Medulla oblongata (tissue), 1 donor: Measurements from ENCODE around the gene GBE1.
"Not testable (repeated sequence)": the region's sequence is repeated elsewhere in the genome, so short reads cannot be mapped to it uniquely, and the experiment has no call there.

Source experiments
- DNase-seq: peaks from one replicate; pipeline ENCODE4 v3.0.0-alpha.2; 2015; ENCODE audit errors: extremely low spot score

GBE1 gene

DNA sequence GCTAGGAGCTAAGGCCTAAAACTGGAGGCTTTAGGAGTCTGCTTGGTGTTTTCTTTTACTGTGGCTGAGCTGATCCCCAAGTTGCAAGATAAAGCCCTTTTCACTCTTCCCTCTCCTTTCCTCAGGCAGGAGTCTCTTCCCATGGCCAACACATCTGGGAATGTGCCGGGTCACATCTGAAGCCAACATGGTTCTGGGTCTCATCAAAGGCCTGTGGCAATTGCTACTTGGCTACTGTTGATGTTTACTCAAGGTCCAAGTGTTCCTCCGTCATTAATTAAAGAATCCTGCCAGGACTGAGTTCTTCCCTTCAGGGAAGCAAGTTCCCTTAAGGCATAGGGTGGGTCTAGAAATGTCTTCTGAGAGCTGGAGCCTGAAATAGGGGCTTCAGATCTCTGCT, 230.2 kb downstream of the GBE1 start:
- no peak for DNase-seq

DNA sequence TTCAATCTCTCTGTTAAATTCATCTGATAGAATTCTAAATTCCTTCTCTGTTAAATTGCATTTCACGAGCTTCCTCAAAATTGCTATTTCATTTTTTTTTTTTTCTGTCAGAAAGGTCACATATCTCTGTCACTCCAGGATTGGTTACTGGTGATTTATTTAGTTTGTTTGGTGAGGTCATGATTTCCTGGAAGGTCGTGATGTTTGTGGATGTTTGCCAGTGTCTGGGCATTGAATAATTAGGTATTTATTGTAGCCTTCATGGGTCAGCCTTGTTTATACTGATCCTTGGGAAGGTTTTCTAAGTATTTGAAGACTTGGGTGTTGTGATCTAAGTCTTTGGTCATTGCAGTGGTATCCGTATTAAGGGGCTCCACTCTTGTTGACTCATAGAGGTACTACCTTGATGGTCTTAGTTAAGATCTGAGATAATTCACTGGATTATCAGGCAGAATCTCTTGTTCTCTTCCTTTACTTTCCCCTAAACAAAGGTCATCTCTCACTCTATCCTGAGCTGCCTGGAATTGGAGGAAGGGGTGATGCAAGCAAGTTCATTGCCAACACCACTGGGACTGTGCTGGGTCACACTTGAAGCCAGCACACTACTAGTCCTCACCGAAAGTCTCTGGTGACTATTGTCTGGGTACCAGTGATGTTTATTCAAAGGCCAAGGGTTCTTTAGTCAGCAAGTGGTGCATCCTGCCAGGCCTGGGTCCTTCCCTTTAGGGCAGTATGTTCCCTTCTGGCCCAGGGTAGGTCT, 231.1 kb downstream of the GBE1 start:
- no peak for DNase-seq

DNA sequence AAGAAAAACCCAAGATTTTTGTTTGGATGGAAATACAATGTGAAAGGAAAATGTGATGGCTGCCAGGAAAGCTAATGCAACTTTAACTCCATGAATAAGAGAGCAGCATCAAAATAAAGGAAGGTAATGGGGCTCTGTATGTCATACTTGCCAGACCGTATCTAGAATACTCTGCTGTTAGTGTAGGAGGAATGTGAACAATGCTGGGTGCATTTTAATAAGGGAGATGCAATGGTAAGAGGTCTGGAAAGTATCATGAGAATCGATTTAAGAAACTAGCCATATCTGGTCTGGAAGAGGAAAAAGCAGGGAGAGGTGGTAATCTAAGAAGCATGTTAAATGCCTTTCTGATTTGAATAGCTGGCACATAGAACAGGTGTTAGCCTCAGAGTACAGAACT, 239.6 kb downstream of the GBE1 start:
- DNase-seq = no peak

DNA sequence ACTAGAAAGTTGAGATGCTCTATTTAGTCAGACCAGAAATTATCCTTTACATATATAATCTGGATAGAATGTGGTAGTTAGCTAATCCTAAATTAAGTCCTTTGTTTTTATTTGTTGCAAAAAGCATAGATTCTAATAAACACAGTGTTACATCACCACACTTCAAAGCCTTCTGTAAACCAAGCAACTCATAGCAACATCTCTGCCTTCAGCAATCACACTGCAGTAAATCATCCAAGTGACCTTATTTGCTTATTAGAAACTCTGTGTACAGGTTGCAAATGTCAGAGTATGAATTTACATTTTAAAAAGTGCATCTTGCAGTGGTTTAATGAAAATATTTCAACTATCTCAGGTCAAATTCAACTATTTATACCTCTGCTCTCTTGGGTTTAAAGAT, 242.5 kb downstream of the GBE1 start:
- DNase-seq = no peak

DNA sequence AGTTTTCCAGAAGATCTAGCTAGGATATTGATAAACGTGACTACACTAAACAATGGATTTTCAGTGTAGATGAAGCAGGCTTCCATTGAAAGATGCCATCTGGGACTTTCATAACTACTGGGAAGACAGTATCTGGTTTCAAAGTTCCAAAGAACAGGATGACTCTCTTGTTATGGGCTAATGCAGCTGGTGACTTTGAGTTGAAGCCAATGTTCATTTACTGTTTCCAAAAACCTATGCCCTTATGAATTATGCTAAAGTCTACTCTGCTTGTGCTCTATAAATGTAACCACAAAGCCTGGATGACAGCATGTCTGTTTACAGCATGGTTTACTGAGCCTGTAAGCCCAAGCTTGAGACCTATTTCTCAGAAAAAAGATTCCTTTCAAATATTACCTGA, 245.4 kb downstream of the GBE1 start:
- DNase-seq = no peak

DNA sequence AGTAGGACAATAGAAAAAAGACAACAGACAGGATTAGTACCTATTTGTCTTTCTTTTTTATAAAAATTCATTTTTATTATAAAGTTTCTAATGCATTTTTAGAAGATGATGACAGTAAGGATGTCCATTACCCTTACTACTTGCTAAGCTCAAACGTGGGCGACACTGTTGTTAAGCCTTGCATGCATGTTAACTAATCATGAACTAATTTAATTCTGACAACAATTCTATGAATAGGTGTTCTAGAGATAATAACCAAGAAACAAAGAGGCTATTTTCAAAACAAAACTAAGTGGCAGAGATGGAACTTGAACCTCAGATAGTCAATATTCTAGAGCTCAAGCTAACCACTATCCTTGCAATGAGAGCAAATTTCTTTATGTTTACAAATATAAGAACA, 247.9 kb downstream of the GBE1 start:
- DNase-seq = no peak

DNA sequence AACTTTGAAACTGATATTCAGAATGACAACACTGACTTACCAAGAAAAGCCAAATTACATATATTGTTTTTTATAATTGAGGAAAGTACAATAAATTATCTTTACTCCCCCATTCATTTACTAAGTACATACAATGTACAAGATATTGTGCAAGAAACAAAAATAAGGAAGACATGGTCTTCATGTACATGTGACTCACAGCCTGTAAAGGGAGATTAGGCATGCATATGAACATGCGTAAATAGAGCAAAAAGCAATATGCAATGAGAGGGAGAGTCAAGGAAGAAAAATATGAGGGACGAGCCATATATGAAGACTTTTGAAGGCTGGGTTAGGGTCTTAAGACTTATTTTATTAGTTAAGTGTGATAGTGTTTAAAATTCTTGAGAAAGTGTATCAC, 258.4 kb downstream of the GBE1 start:
- DNase-seq = no peak

DNA sequence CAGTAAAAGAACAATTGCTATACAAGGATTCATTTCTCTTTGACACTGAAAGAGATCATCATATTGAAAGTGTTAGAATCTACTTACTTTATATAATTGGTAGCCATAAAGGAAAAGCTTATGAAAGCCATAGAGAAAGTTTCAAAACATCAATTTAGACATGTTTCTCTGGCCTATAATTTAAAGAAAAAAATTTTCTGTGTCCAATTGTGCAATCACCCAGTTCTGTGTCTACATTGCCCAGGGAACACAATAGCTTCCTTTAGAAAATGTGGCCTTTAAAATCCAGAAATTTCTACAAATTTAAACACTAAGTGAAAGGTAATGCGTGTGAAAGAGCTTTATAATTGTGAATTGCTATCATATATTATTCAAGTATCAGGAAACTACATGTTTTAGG, 259.2 kb downstream of the GBE1 start:
- no peak for DNase-seq

DNA sequence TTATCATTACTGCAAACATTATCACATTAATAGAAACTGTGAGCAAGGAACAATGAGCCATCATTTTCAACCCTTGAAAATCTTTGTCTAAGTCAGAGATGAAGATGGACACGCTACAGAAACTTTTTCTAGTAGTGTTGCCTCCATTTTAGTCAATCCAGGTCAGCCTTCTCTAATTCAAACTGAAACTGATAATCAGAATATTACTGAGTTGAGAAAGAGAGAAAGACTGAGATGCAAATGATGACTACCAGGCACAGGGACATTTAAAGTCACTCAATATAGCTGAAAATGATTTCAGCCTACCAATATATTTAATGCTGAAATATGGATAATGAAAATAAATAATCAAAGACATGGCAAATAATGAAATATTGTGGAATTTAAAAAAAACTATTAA, 261.4 kb downstream of the GBE1 start:
- no peak for DNase-seq

DNA sequence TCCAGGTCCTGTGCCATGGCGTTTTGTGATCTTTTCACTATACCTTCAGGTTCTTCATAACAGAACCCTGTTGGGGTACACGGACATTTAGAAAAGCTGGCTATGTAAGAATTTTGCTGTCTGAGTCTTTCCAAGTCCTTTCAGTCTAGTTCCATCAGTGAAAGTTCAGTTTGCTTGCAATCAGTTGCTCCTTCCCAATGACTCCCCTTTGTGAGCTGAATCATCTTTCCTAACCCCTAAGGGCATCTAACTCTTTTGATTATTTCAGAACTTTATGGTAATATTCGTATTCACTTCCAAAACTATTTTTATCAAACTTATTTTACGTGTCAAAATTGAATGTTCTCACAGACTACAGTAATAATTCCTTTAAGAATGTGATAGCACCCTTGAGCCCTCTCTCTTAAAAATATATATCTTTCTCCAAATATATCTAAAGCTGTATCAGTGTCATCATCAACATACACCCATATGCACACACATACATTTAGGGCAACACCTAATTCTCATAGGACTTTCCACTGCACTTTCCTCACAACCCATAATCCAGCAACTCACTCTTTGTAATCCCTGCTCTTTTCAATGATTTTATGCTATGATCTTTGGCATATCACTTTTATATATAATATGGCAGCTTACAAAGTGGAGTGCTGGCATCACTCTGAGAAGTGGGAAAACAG, 263.7 kb downstream of the GBE1 start:
- DNase-seq = no peak

DNA sequence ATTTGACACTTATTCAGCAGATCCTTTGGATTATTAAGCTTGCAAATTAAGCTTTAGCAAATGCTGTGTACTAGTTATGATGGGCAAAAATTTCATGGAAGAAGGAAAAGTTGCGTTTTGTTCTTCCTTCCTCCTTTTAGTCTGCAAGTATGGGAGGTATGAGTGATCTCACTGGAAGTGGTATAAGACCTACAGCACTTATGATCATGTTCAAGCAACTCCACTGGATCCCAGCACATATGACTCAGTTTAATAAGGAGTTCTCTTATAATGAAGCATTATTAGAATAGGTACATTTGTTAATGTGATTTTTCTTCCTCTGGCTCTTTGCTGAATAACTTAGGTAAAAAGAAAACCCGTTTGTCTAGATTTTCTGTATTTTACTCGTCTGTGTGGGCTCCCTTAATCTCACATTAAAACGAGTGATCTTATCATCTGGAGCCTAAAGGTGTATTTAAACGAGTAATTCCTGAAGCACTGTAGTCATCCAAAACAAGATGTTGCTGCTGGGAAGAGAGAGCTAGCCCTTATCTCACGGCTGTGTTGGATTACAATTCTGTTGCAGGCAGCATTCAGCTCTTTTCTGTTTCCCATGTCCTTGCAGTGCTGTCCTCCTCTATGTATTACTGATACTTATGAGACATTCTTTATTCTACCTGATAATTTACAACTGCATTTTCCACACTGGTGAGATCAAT, 264.9 kb downstream of the GBE1 start:
- DNase-seq = no peak

DNA sequence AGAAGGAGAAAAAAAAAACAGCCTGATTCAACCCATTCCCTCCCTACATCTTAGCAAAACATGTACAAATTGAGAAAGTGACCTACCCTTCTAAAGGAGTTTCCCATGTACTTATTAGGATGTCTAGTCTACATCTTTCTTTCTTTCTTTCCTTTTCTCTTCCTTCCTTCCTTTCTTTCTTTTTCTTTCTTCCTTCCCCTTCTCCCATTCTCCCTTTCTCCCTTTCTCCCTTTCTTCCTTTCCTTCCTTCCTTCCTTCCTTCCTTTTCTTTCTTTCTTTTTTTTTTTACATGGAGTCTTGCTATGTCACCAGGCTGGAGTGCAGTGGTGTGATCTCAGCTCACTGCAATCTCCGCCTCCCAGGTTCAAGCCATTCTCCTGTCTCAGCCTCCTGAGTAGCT, 269.0 kb downstream of the GBE1 start:
- DNase-seq = not testable (repeated sequence)

DNA sequence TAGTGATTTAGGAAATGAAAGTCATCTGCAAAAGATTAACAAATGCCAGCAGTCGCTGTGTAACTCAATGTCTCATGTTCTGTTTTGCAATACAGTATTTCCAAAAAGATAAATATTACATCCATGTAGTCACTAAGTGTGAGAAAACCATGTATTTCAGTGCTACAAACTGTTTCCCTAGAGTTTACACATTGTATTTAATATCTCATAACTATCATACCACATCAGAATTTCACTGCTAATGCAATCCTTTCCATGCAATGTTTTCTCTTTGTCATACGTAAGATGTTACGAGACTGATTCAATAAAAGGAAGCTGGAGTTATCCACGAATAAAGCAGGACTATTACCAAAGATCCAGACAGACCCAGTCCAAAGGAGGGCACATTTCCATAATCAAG, 269.4 kb downstream of the GBE1 start:
- no peak for DNase-seq

DNA sequence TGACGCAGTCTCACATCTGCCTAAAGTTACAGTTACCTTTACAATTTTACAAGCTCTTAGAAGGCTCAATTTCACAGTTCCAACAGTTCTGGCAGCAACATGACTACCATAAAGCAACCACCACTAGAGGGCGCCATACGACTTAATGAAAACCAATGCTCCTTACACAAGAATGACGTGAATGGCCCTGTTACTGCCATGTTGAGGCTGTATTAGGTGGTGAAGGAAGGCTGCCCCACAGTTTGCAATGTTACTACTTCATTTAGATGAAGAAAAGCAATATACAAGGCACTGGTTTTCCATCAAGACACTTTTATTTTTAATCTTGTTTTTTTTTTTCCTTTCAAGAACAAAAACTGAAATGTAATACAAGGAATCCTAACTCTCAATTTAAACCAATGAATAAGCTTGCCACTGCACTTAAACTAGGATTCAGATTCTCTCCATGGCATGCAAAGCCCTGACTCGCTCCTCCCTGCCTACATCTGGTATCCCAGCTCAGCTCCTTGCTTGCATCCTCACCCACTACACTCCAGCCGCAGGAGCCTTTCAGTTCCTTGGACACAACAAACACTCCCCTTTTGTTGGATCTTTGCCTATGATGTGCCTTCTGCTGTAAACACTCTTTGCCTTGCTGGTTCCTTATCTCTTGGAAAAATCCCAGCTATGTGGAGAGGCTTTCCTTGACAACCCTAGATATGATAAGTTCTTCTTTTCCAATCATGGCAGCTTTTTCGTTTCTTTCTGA, 270.7 kb downstream of the GBE1 start:
- DNase-seq = peak; percentile 90

DNA sequence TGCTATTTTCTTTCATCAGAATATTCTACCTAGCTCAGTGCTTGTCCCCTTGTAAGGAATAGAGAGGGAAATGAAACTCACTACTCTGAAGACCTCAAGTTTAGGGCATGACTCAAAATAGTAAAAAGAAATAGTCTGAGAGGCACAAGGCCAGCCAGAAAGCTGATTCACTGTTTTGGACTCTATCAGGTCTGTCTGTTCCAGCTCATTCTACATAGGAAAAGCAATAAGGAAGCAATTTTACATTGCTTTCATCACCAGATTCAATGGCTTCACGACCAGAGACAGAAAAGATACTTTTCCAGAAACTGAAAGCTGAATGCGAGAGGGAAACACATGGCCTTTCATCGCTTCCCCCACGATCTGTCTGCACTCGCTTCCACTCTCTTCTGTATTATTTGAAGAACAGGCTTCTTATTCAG, 276.0 kb downstream of the GBE1 start:
- DNase-seq = peak; percentile 75

DNA sequence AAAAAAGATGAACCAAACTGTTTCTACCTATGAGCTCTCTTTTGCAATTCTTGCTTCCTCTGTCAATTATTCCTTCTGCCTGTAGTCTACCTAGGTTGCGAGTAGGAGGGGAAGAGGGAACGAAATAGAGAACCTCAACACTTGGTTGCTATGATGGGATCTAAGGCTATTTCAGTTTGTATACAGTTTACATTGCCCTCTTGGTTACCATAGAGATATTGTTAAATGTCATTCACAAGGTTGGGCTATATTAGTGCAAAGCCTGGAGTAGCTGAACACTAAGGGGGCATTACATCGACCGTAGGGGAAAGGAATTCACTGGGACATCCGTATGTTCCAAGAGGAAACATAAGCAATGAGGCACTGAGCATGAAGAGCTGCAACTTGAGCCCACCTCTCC, 276.9 kb downstream of the GBE1 start:
- no peak for DNase-seq

DNA sequence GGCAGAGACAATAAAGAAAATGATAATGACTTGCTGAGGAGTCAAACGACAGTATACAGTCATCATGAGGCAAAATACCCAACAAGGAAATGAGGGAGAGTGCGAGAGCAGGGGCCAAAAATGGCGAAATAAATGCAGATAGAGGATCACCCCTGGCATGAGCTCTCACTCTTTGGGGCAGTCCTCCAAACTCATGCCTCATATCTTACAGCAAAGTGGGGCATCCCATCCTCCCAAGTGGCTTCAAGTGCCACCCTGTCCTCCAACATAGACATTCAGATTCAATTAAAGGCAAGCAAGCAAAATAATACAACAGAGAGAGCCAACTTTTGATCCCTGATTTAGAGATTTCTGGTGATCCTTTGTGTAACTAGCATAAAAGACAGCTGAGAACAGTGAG, 278.4 kb downstream of the GBE1 start:
- no peak for DNase-seq

DNA sequence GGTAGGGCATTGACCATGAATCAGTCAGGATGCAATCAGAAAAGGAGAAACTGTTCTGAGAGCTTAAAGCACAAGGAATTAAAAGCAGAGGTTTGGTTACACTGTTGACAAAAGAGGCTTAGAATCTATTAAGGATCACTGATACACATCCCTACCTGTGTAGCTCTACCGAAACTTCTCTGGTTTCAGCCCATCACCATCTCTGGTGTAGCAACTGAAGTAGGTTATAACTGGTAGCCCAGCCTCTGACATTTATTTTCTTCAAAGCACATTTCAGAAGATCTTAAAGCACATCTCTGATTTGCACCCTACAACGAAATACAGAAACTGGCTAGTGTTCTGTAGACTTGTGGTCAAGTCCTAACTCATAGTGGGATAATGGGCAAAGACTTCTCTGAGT, 283.7 kb downstream of the GBE1 start:
- DNase-seq = no peak

DNA sequence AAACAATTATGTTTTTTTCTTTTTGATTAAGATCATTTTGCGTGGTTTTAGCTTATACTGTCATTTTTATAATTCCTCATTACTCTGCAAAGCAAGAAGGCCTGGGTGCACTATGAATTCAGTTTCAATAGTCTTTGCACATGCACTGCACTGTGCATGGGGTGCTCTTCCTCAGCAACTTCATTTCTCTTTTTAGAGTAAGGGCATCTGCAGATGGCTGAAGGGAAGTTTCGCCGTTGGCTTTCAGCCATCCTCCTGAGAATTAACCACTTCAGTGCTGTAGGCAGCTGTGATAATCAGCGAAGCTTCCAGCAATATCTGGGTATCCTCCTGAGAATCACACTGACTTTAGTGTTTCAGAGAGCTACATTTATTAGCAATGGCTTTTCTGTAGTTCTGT, 284.8 kb downstream of the GBE1 start:
- no peak for DNase-seq

DNA sequence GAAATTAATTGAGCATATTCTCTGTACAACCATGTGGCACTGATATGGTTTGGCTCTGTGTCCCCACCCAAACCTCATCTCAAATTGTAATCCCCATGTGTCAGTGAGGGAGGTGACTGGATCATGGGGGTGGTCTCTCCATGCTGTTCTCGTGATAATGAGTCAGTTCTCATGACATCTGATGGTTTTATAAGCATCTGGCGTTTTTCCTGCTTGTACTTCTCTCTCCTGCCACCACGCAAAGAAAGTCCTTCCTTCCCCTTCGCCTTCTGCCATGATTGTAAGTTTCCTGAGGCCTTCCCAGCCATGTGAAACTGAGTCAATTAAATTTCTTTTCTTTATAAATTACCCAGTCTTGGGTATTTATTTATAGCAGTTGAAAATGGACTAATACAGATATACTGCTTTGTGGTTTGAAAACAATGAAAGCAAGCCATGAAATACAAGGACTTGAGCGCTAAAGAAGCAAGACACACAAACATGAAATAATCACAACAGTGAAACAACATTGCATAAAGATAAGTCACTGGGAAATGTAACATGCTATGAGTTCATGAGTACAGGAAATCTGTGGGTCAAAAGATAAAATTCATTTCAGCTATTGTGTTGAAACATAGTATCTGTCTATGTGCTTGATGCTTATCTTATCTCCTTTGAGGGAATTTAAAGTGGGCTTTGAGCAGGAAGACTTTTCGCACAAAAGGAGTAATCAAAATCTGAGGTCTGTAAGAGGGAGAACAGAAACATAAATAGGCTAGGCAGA, 288.7 kb downstream of the GBE1 start:
- no peak for DNase-seq

DNA sequence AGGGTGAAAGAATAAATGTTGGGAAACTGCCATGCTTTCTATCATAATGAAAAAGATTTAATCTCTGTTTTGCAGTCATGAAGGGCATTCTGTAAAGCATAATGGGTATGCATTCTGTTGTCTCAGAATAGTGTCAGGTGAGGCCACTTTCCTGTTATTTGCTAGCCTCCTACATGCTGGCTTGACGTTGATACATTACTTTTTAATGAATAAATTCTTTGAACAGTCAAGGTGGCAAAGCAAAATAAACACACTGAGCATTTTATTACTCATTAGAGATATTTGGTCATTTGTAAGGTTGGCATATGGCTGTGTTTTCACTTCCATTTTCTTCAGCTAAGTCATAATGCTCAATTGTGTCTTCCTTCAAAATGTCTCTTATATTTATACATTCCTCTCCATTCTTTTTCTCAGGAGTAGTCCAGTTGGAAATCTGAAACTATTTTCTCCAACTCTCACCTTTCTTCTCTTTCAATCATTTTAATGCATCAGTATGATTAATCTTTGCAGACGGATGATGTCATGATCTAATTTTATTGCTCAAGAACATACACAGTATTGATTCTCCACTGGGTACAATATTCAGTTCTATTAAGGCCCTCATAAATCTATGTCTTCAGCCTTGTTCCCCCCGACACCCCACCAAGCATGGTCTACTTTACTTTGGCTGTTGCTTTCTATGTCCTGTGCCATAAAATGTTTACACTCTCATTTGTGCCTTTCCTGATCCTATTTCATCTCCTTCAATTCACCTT, 290.7 kb downstream of the GBE1 start:
- no peak for DNase-seq
